ENCODE measurements around the gene GABBR2.

Gene GABBR2

GRCh38 chr9:98609646-98610045, 99.1 kb downstream of the GABBR2 start:
- no peak overlapping the region for H3K4me2 ChIP-seq (ENCODE audit: low read depth, low read length)
- H3K79me2 ChIP-seq (ENCODE audit: low read length) = no peaks in the 10 kb centered on the region
- H3K9me3 ChIP-seq (replicated peaks; ENCODE audit: insufficient read depth, low read length) = no peaks in the 10 kb centered on the region
- no peaks in the 10 kb centered on the region for H3K36me3 ChIP-seq (replicated peaks; ENCODE audit: insufficient read depth, low read length)
- DNase-seq = no peak
- no peak overlapping the region for H3K4me3 ChIP-seq (ENCODE audit: low read length)
- H3K9me2 ChIP-seq (replicated peaks; ENCODE audit: insufficient read depth, low read length) = no peaks in the 10 kb centered on the region
- no peak overlapping the region for H3K9ac ChIP-seq (ENCODE audit: low read length)
- no peaks in the 10 kb centered on the region for H3K4me1 ChIP-seq (ENCODE audit: low read length)
- H4K20me1 ChIP-seq (ENCODE audit: insufficient read depth, low read length) = no peaks in the 10 kb centered on the region
- no peaks in the 10 kb centered on the region for H3F3A ChIP-seq (ENCODE audit: insufficient read depth, low read length)
- H3K27ac ChIP-seq (ENCODE audit: low read length) = no peak overlapping the region
- H2AFZ ChIP-seq (ENCODE audit: low read length) = no peak overlapping the region
- no peak for TF ChIP-seq EZH2 (optimal IDR thresholded peaks at IDR 0.05; ENCODE audit: low read depth, low read length)
- TF ChIP-seq CTCF (IDR thresholded peaks at IDR 0.05; ENCODE audit: low read length) = no peak
- no peak for TF ChIP-seq EZH2phosphoT487 (IDR thresholded peaks at IDR 0.05; ENCODE audit: low read length)
- no peaks in the 10 kb centered on the region for H3K27me3 ChIP-seq (replicated peaks; ENCODE audit: insufficient read depth, low read length)

GRCh38 chr9:98607787-98608186, 100.9 kb downstream of the GABBR2 start:
- Histone ChIP-seq H3K27me3 (replicated peaks; ENCODE audit: insufficient read depth, low read length) (no peaks in the 10 kb centered on the region), H4K20me1 (ENCODE audit: insufficient read depth, low read length) (no peaks in the 10 kb centered on the region), H3K9ac (ENCODE audit: low read length) (no peak overlapping the region), H3K9me2 (replicated peaks; ENCODE audit: insufficient read depth, low read length) (no peaks in the 10 kb centered on the region), H3K27ac (ENCODE audit: low read length) (no peak overlapping the region), H3K4me1 (ENCODE audit: low read length) (no peaks in the 10 kb centered on the region), H3K4me3 (ENCODE audit: low read length) (no peak overlapping the region), H3K9me3 (replicated peaks; ENCODE audit: insufficient read depth, low read length) (no peaks in the 10 kb centered on the region), H3K79me2 (ENCODE audit: low read length) (no peaks in the 10 kb centered on the region), H2AFZ (ENCODE audit: low read length) (no peak overlapping the region), H3K4me2 (ENCODE audit: low read depth, low read length) (no peak overlapping the region), H3F3A (ENCODE audit: insufficient read depth, low read length) (no peaks in the 10 kb centered on the region), H3K36me3 (replicated peaks; ENCODE audit: insufficient read depth, low read length) (no peaks in the 10 kb centered on the region)
- DNase-seq = no peak
- no peak for TF ChIP-seq EZH2phosphoT487 (IDR thresholded peaks at IDR 0.05; ENCODE audit: low read length)
- no peak for TF ChIP-seq CTCF (IDR thresholded peaks at IDR 0.05; ENCODE audit: low read length)
- no peak for TF ChIP-seq EZH2 (optimal IDR thresholded peaks at IDR 0.05; ENCODE audit: low read depth, low read length)

GRCh38 chr9:98607152-98607551, 101.6 kb downstream of the GABBR2 start:
- no peaks in the 10 kb centered on the region for H3K9me3 ChIP-seq (replicated peaks; ENCODE audit: insufficient read depth, low read length)
- no peak for TF ChIP-seq CTCF (IDR thresholded peaks at IDR 0.05; ENCODE audit: low read length)
- TF ChIP-seq EZH2 (optimal IDR thresholded peaks at IDR 0.05; ENCODE audit: low read depth, low read length) = no peak
- TF ChIP-seq EZH2phosphoT487 (IDR thresholded peaks at IDR 0.05; ENCODE audit: low read length) = no peak
- no peaks in the 10 kb centered on the region for H3F3A ChIP-seq (ENCODE audit: insufficient read depth, low read length)
- DNase-seq = no peak
- H3K79me2 ChIP-seq (ENCODE audit: low read length) = no peaks in the 10 kb centered on the region
- H3K36me3 ChIP-seq (replicated peaks; ENCODE audit: insufficient read depth, low read length) = no peaks in the 10 kb centered on the region
- H3K9ac ChIP-seq (ENCODE audit: low read length) = no peak overlapping the region
- H2AFZ ChIP-seq (ENCODE audit: low read length) = no peak overlapping the region
- no peaks in the 10 kb centered on the region for H3K4me1 ChIP-seq (ENCODE audit: low read length)
- H3K4me2 ChIP-seq (ENCODE audit: low read depth, low read length) = no peak overlapping the region
- no peaks in the 10 kb centered on the region for H4K20me1 ChIP-seq (ENCODE audit: insufficient read depth, low read length)
- no peak overlapping the region for H3K4me3 ChIP-seq (ENCODE audit: low read length)
- no peaks in the 10 kb centered on the region for H3K9me2 ChIP-seq (replicated peaks; ENCODE audit: insufficient read depth, low read length)
- H3K27me3 ChIP-seq (replicated peaks; ENCODE audit: insufficient read depth, low read length) = no peaks in the 10 kb centered on the region
- no peak overlapping the region for H3K27ac ChIP-seq (ENCODE audit: low read length)

All from MM.1S (cell line).